HG03558 (cell line): Measurements from ENCODE around the gene MCRS1.
"Not testable (repeated sequence)": the region's sequence is repeated elsewhere in the genome, so short reads cannot be mapped to it uniquely, and the experiment has no call there.

Source experiments
- ATAC-seq: cut with Tn5 transposase; IDR thresholded peaks from one replicate; pipeline ENCODE4 v1.9.1; 2021; ENCODE audit warnings: moderate number of reproducible peaks; ENCODE audit not compliant: unreplicated experiment; ENCODE audit errors: extremely low read depth

Gene MCRS1

DNA sequence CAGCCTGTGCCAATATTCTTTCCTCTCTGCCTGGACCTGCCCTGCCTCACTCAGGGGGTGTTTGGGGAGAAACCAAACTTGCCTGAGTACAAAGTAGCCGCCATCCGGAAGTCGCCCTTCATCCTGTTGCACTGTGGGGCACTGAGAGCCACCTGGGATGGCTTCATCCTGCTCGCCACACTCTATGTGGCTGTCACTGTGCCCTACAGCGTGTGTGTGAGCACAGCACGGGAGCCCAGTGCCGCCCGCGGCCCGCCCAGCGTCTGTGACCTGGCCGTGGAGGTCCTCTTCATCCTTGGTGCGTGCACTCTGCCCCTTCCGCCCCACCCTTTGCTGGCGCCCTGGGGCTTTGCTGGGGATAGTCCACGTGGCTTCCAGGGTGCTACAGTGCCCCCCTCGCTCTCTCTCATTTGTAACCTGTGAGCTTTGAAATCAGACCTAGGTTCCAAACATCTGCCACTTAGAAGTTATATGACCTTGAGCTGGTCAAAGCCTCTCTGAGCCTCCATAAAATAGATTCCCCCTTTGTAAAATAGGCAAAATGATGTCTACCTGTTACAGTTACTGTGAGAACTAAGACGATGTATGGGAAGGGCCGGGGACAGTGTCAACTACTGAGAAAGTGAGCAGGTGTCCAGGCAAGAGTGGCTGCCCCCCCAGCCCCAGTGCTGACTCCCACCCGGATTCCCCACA lies 24.6 kb downstream of the MCRS1 start:
- ATAC-seq = no peak

DNA sequence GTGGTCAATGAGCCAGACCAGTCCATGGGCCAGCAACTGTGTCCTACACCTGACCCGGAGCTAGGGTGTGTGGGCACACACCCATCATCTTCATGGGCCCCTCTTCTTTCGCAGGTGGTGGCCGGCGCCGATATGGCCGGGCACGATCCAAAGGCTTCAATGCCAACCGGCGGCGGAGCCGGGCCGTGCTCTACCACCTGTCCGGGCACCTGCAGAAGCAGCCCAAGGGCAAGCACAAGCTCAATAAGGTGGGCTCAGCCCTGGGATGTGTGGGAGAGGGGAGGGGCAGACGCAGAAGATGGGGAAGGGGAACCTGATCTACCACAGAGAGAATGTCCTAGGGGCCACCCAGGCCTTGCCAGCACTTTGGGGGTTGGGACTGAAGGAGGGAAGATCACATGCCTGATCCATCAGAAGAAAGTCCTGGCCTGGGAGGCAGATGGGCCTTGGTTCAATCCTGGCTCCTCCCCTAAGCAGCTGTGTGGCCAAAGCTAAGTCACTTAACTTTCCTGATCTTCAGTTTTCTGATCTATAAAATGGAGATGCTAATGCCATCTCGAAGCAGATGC lies 25.3 kb downstream of the MCRS1 start:
- no peak for ATAC-seq

DNA sequence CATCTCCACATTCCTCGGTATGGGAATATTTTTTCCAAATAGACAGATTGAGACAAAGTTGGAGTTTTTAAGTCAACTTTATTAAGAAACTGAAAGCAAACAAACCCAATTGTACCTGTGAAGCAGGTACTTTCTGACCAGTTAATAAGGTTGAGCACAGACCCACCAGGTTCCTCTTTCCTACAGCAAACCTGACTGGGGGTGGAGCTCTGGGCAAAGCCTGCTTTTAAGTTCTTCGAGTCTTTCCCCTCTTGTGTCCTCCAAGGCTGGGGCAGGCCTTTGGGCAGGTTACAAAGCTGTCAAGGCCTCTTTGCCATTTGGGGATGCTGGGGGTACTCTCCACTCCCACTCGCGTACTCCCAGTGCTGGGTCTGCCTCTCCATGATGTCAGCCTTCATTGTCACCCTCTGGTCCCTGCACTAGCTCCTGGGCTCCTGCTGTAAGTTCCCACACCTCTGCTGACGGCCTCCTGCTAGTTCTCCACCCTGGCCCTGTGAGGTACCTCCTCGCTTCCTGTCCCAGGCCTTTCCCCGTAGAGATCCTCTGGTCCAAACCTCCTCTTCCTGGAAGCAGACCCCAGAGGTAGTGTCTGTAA lies 25.9 kb downstream of the MCRS1 start:
- no peak for ATAC-seq

DNA sequence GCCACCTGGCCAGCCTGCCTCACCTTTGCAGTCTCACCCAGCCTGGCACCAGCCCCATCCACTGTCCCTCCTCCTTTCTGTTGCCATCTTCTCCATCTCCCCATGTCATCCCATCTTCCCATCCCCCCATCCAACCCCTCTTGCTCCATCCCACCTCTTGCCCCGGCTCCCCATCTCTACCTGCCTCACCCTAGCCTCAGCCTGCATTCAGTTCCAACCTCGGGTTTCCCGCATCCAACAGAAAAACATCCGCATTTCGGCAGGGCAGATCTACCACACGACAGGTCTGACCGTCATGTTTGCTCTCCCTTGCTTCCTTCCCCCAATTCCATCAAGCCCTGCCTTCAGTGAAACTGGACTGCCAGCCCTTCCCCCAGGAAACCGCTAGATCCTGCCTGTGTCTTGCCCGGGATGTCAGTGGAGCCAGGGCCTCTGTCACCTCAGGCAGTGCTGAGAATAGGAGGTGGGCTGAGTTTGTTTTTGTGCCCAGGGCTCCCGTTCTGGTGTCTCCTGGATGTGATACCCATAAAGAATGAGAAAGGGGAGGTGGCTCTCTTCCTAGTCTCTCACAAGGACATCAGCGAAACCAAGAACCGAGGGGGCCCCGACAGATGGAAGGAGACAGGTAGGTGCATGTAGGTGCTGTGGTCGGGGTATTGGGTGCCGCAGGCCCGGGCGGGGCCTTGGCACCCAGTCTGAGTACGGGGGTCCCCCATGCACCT lies 26.6 kb downstream of the MCRS1 start:
- ATAC-seq = no peak

DNA sequence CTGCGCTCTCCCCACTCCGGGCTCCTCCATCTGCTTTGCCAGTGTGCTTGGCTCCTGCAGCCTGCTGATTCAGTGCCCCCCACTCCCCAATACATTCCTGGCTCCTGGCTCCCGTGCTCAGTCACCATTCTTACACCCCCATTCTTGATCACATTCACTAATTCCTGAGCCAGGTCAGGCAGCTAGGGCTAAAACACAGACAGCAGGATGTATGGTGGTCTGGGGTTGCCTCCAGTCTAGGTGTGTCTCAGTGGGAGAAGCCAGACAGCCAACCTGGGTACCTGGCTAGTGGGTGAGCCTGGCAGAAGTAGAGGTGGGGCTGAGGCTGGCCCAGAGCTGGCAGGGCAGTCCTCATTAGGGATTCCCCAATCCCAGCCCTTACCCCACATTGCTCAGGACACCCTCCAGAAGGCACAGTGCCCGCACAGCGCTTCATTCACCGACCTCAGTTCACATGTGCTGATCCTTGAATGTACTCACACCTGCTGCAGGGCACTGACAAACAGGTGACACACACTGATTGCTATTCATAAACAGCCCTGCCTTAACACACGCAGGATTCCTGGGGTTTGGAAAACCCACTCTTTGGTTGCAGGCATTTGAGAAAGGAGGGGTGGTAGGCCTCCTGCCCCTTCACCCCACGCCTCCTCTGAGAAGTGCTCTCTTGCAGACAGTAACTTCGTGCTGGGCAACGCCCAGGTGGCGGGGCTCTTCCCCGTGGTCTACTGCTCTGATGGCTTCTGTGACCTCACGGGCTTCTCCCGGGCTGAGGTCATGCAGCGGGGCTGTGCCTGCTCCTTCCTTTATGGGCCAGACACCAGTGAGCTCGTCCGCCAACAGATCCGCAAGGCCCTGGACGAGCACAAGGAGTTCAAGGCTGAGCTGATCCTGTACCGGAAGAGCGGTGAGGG lies 27.5 kb downstream of the MCRS1 start:
- ATAC-seq = no peak

DNA sequence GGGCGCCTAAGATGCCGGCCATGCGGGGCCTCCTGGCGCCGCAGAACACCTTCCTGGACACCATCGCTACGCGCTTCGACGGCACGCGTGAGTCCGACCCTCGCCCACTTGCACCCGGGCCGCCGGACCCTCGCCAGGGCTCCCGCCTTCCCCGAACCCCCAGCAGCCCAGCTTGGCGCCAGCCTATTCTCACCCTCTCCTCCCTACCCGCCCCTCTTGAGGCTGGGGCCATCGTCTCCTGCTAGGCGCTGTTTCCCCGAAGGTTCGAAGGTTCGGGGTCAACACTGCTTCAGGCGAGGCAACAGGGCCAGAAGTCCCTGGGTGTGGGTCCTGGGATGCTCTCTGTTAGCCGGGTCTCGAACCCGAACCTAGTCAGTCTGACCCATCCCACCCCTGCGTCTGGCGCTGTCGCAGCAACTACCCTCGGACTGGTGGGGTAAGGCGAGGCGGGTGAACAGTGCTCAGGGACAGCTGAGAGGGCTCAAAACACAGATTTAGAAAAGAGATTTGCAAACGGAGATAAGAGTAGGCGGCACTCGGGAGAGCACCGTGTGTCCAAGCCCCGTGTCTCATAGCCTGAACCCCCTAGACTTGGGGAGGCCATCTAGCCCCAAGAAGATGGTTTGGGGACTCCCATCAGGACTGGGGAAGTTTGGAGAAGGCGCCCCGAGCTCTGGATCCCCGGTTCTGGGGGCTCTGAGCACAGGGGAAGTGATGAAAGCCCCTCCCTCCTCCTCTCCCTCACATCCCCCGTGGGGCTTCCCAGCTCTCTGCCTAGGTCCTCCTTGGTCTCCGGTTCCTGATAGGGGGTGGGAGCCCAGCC lies 28.3 kb downstream of the MCRS1 start:
- ATAC-seq = no peak

DNA sequence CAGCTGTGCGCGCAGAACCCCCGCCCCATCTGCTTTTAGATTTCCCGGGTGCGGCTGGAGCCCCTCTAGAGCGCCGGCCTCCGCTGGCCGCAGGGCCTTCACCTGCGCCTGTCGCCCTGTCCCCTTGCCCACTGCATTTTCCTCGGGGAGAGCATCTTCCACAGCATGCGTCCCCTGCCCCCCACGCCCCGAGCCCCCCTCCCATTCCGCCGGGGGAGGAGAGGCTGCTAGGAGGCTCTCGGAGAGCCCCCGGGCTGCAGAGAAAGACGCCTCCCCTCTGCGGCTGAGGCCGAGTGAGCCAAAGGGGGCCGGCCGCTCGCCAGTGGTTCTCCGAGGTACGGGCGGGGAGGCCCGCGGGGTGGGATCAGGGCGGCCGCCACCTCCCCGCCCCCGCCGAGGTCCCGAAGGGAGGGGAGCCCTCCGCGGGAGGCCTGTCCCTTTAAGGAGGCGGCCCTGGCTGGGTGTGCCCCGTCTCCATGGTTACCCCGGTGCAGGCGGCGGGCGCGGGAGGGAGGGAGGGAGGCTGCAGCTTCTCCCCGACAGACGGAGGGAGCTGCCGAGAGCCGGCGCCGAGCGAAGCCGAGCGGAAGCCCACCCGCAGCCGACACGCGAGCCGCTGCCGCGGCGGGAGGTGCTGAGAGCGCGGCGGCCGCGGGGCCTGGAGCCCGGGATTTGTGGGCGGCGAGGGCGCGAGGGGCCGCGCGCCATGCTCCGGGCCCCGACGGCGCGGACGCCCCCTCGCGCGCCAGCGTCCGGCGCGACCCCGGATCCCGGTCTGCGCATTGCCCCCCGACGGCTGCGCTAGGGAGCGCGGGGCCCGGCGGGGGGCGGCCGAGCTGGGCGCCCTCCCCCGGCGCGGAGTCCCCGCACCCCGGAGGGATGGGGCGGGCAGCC lies 29.2 kb downstream of the MCRS1 start, which contains the start of gene KCNH3:
Gene KCNH3, plus strand, starts transcription at position 521 of the 894 bp plus-strand sequence. CDS start 387 bp downstream, outside the sequence.
- no peak for ATAC-seq

DNA sequence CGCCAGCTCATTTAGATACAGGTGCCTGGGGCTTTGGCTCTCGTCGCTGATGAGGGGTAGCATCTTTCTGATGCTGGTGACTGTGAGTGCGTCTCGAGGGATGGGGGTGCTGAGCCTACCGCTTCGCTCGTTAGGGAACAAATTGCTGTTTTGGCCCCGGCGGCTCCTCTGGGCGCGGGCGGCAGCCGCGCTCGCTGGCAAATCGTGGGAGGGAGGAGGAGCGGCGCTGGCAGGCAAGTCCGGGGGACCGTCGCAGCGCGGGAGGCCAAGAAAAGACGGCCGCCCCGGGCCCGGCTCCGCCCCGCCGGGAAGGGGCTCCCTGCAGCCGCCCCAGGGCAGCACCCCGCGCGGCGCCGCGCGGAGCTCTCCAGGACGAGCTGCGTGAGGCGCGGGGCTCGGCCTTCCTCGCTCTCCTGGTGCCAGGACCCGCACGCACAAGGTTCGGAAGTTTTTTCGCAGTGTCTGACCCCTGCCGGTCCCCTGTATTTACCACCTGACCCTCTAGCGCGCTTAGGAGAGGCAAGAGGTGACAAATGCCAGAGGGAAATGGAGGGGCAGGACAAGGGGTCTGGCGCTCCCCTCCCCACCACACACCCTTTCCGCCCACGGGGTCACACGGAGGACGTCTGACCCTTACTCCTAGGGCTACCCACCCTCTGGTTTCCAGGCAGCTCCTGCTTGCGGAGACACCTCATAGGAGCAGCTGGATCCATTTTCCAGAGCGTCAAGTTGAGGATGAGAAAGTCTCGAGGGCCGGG lies 30.0 kb downstream of the MCRS1 start:
- no peak for ATAC-seq

DNA sequence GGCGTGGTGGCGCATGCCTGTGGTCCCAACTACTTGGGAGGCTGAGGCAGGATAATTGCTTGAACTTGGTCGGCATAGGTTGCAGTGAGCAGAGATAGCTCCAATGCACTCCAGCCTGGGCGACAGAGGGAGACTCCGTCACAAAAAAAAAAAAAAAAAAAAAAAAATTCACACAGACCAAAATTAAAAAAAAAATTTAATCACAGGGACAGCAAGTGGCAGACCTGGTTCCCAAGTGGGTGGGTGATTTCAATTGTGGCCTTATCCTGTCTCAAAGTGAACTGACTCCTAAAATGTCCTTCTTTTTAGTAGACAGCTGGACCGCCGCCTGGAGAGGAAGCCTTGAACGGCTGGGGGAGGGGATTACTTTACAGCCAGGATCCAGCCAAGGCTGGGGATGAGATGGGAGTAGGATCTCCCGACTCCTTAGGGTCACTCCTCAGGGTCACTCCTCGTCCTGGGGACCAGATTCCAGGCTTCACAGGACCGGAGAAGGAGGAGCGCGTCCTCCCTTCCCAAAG lies 30.7 kb downstream of the MCRS1 start:
- no peak for ATAC-seq

DNA sequence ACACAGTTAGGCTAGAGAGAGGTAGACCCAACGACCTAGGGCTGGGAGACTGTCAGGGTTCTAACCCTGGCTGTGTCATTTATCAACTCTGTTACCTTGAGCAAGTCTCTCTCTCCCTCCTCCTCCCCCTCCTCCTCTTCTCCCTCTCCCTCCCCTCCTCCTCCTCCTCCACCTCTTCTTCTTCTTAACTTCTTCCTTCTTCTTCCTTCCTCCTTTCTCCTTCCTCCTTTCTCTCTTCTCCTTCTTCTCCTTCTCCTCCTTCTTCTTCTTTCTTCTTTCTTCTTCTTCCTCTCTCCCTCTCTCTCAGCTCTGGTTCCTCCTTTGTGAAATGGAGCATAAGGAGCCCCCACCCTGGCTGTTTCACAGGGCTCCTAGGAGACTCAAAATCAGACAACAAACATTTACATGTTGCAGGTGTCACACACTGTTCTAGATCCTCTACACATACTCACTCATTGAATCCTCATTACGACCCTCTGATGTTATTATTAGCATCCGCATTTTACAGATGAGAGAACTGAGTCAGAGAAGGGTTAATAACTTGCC lies 31.3 kb downstream of the MCRS1 start:
- ATAC-seq = no peak

DNA sequence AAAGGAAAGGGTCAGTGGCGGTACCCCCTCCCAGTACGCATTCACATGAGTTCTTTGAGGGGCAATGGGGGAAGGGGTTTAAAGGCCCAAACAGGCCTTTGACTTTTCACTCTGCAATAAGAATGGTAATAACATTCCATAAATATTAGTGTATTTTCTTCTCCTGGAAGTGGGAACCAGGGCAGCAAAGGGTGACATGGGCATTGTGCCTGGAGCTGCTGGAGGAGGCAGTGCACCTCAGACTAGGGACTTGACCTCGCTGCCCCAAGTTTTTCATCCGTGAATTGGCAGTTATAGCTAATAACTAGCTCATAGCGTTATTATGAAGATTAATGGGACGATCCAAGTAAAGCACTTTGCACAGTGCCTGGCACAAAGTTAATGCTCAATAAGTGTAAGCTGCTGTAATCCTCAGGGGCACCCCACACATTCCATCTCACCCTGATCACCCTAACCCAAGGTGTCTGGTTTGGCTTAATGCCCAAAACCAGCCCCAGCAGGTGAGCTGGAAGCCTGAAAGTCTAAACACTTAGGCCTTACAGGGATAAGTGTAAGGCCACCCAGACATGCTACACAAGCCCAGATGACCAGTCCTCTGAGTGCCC lies 31.9 kb downstream of the MCRS1 start:
- ATAC-seq = no peak

DNA sequence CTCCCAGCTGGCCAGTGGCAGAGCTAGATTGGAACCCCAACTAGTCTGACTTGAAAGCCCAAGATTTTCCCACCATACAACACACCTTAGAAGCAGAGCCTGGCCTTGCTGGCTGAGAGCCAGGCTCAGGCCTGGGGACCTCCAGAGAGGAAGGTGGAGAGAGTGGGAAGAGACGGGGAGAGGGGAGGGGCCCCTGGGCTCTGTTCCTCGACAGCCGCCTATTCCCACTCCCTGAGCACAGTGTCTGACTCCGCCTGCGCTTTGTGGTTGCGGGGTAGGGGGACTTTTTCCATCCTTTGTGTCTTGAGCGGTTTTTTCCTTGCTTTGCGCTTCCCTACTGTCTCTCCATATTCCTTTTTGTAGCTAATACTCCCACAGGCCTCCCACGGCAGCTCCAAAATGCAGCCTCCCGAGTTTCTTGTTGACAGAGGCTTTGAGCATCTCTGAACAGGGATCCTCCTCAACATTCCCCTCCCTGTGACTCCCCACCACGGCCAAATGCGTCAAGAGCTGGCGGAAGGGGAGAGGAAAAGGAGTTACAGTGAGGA lies 33.1 kb downstream of the MCRS1 start:
- ATAC-seq = no peak

DNA sequence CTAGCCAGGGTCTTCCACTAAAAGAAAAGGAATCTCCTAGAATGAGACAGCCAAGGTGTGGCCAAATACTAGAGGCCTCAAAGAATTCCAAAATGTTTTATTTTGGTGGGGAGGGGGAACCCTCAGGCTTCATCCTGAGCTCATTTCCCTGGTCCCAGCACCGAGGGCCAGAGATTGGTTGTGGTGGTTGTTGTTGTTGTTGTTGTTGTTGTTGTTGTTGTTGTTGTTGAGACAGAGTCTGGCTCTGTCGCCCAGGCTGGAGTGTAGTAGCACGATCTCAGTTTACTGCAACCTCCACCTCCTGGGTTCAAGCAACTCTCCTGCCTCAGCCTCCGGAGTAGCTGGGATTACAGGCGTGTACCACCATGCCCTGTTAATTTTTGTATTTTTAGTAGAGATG lies 33.8 kb downstream of the MCRS1 start:
- ATAC-seq = not testable (repeated sequence)

DNA sequence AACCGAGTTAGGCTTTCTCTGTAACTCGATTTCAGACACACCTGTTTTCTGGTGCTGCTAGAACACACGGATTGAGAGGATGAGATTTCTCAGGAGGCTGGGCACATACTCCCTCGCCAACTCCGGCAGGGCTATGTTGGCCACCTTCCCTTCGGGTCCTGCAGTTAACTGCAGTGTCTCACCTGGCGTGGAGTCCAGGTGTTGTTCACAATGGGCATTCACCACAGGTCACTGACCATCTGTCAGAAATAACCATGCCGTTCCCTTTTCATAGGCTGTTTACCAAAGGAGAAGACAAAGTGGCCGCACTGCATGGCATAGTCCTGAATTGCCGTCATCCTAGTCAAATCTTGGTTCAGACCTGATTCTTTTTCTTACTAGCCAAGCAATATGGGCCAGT lies 34.6 kb downstream of the MCRS1 start:
- no peak for ATAC-seq

DNA sequence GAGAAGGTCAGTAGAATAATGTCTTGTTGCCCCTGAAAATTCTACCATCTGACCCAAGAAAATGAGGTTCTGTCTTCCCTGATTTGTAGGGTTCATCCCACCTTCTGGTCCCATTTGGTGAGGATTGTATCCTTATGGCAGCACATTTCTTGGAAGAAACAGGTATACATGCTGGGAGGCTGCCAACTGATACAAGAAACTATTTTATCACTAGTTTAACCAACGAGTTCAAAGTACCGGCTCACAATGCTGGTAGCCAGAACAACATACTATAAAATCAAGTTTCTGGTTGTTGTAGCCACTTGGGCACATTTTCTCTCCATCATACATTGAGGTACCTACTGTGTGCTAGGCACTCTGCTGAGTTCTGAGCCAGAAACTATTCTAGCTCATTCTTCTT lies 36.2 kb downstream of the MCRS1 start:
- no peak for ATAC-seq

DNA sequence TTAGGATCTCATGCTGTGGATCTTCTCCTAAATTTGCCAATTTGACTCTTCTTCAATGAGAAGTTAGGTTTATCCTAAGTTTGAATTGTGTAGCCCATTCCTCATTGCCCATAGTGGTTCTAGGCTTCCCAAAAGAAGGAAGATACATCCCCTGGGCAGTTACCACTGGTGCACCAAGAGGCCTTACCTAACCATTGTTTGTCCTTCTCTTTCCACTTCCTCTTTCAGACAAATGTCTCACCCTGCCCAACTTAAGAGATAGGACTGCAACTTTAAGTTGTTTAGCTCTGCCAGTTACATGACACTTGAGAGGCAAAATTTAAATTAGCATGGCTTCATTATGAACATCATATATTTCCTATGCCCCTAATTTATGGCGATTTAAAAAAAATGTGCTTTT lies 38.5 kb downstream of the MCRS1 start:
- no peak for ATAC-seq
